Uterus (tissue), 4 donors: ENCODE measurements around the gene AQP3. TPM values are rescaled to one million over a fixed set of nuclear protein-coding genes. Genes with fewer than 3 reads are reported as not detected.
A peak's percentile ranks its signal among the peaks of the same experiment; 100 is the strongest.
"Not testable (repeated sequence)": the region's sequence is repeated elsewhere in the genome, so short reads cannot be mapped to it uniquely, and the experiment has no call there.

Source experiments
- DNase-seq, 2 donors: peaks; one replicate each; pipeline ENCODE4 v3.0.0-alpha.2; 2019 to 2020
- H3K27ac ChIP-seq, 2 donors: fragments of 200-600 bp; sonication (generic); 1 replicate in 1 of 2; 2 replicates in 1 of 2; pipeline ENCODE4 v1.5.1; 2016 to 2018
- H3K27me3 ChIP-seq, 2 donors: fragments of 200-600 bp; sonication (generic); one replicate each; pipeline ENCODE4 v1.5.1; 2018 to 2019; ENCODE audit warnings: control low read depth in 1 of 2
- H3K36me3 ChIP-seq, 2 donors: fragments of 200-600 bp; sonication (generic); one replicate each; pipeline ENCODE4 v1.5.1; 2019; ENCODE audit warnings: control low read depth in 1 of 2
- H3K4me1 ChIP-seq, 2 donors: fragments of 200-600 bp; sonication (generic); one replicate each; pipeline ENCODE4 v1.5.1; 2018 to 2019; ENCODE audit warnings: control low read depth in 1 of 2
- H3K4me3 ChIP-seq, 2 donors: fragments of 200-600 bp; sonication (generic); 1 replicate in 1 of 2; 2 replicates in 1 of 2; pipeline ENCODE4 v1.5.1; 2018 to 2019; ENCODE audit warnings: mild to moderate bottlenecking in 1 of 2
- H3K9me3 ChIP-seq, 2 donors: fragments of 200-600 bp; sonication (generic); one replicate each; pipeline ENCODE4 v1.5.1; 2019; ENCODE audit warnings: control low read depth in 1 of 2
- POLR2A ChIP-seq, 2 donors: fragments of 450-650 bp; IDR thresholded peaks; one replicate each; pipeline ENCODE4 v1.6.1; 2016; ENCODE audit warnings: antibody characterized with exemption in 2 of 2, mild to moderate bottlenecking in 1 of 2, moderate library complexity in 1 of 2
- intact Hi-C: fragments of 100-400 bp; cut with DNase I; formaldehyde crosslinking; loops from one replicate; pipeline ENCODE4 v1.15.1; 2023; ENCODE audit warnings: low total_unique reads
- microRNA-seq: library from miRNA; unstranded; fragments of <30 nt; microRNA quantifications from one replicate; pipeline ENCODE4, GENCODE V29; 2016; ENCODE audit warnings: borderline microRNAs expressed, borderline replicate concordance
- small RNA-seq: library from RNA; depleted of rRNA; stranded (forward); fragments of <200 nt; gene quantifications from one replicate; pipeline ENCODE3, GENCODE V24; 2016
- total RNA-seq, 4 donors: library from RNA; depleted of rRNA in 3 of 4; stranded (reverse); fragments of >200 nt in 3 of 4; gene quantifications; one replicate each; pipeline versions ENCODE4 v1.1.0 to v1.2.4, GENCODE V29; 2014 to 2023
- TF ChIP-seq, protein P1 (sequence below), 4 experiments: fragments of 200-600 bp in 2 of 4; fragments of 450-650 bp in 2 of 4; sonication (generic) in 2 of 4; IDR thresholded peaks; one replicate each; pipeline ENCODE4 v1.5.1; 2016 to 2019; ENCODE audit warnings: antibody characterized with exemption in 4 of 4, mild to moderate bottlenecking in 2 of 4, moderate library complexity in 1 of 4
- donor health status: DM: yes; HTN: yes; CAD: no.

Gene AQP3
- total RNA-seq, 4 donors from 2014 or later = 2.8 to 14.4 (median 5.8) TPM; not detected in 1

DNA sequence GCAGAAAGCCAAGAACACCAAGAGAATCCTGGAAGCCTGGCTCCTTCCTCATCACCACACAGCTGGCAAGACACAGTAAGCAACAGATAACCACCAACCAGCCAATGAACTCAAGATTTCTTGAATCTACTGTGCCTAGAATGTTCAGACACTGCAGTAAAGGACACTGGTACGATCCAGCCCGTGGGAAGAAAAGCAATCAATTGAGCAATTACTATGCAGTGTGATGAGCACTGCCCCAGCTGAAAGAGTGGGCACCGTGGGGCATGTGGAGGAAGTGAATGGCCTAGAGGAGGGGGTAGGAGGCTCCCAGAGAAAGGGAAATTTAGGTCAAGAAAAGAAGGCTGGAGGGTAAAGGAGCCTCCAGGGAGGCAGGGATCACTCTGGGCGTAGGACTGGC is 49.6 kb downstream of the AQP3 start:
- H3K27me3 ChIP-seq, H3K9me3 ChIP-seq, intact Hi-C loops, H3K4me3 ChIP-seq, H3K4me1 ChIP-seq, H3K27ac ChIP-seq, H3K36me3 ChIP-seq, DNase-seq: not testable (repeated sequence)

DNA sequence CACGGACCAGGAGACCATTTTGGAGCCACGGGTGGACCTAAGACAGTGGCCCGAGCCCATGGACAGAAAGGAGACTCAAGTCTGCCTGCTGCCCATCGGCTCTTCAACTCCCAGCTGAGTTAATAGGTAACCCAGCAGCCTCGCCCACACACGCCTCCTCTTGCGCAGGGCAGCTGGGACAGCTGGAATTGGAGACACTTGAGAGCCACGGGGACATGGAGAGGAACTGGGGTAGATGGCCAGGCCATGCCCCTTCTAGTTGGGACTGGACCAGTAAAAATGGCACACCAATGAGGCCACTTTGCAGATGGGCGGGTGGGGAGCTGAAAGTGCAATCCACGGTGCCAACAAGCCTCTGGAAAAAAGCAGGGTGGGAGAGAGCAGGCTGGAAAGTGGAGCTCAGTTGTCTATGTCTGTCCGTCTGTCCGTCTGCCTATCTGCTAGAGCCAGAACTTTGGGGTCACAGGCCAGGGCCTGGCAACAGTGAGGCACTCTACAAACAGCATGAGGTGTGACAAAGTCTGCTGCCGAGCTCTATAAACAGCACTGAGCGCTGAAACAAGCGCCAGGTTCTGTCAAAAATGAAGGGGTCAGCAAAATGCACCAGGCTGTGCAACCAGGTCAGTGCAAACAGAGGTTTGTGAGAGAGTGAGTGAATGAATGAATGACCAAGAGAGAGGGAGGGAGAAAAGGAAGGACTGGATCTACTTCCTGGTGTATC is 52.1 kb downstream of the AQP3 start:
- intact Hi-C loops, H3K4me3 ChIP-seq, H3K27ac ChIP-seq, H3K4me1 ChIP-seq, H3K9me3 ChIP-seq, H3K27me3 ChIP-seq, H3K36me3 ChIP-seq, DNase-seq: not testable (repeated sequence)

DNA sequence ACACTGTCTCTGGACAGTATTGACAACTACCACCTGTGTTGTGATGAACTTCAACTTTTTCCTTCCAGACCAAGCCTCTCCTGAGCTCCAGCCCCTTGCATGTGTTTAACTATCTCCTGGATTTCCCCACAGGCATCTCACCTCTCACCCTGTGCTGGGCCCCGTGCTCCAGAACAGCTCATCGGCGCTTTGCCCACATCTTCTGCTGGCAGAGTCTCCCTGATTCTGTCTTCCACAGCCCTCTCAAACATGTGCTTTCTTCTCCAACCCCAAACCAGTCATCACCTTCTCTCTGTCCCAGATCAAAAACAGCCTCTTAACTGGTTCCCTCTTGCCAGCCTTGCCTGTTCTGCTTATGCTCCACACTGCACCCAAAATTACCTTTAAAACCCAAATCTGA is 53.4 kb downstream of the AQP3 start:
- H3K4me1 ChIP-seq, intact Hi-C loops, H3K4me3 ChIP-seq, H3K27me3 ChIP-seq, H3K36me3 ChIP-seq, DNase-seq, H3K9me3 ChIP-seq: not testable (repeated sequence)
- peak overlapping the region; percentile 67 to 76 for H3K27ac ChIP-seq

DNA sequence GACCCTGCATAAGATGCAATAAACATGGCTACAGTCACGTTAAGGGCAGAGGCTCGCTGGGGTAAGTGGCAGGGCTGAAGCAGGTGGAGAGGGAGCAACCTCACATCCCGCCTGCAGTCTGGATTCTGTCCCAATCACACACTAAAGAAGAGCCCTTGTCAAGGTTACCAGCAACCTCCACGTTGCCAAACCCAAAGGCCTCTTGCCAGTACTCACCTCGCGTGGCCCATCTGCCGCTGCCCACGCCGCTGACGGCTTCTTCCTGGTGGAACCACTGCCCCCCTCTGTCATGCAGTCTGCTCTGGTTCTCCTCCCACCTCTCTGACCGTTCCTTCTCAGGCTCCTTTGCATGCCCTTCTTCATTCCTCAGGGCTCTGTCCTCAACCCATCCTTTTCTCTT is 53.8 kb downstream of the AQP3 start:
- no peaks in the 10 kb centered on the region for H3K9me3 ChIP-seq
- DNase-seq = peak; percentile 62 to 63
- intact Hi-C loops = no loop called here
- H3K4me3 ChIP-seq = no peak overlapping the region
- H3K27me3 ChIP-seq = no peaks in the 10 kb centered on the region
- H3K36me3 ChIP-seq = no peaks in the 10 kb centered on the region
- H3K4me1 ChIP-seq = peaks cover 0 to 6% of the 10 kb centered on the region in 2 donors
- peak overlapping the region; percentile 67 to 76 for H3K27ac ChIP-seq
- TF ChIP-seq, protein P1, sequence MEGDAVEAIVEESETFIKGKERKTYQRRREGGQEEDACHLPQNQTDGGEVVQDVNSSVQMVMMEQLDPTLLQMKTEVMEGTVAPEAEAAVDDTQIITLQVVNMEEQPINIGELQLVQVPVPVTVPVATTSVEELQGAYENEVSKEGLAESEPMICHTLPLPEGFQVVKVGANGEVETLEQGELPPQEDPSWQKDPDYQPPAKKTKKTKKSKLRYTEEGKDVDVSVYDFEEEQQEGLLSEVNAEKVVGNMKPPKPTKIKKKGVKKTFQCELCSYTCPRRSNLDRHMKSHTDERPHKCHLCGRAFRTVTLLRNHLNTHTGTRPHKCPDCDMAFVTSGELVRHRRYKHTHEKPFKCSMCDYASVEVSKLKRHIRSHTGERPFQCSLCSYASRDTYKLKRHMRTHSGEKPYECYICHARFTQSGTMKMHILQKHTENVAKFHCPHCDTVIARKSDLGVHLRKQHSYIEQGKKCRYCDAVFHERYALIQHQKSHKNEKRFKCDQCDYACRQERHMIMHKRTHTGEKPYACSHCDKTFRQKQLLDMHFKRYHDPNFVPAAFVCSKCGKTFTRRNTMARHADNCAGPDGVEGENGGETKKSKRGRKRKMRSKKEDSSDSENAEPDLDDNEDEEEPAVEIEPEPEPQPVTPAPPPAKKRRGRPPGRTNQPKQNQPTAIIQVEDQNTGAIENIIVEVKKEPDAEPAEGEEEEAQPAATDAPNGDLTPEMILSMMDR (IDR thresholded peaks at IDR 0.05) = no peak
- no peak for TF ChIP-seq POLR2A (IDR thresholded peaks at IDR 0.05)

DNA sequence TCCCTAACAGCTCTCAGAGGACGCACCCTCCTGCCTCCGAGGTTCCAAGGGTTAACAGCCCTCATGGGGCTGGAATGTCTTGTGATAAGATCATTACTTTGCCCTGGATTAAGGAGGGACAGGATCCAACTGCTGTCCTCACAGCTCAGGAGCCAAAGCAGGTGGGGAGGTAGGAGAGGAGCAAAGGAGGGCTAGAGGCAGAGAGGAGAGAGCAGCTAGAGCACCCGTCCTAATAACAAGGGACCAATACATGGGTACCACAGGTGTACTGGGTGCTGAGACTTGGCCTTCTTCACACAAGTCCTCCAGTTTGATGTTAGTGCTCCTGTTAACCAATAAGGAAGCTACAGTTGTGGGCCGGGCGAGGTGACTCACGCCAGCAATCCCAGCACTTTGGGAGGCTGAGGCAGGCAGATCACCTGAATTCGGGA is 54.8 kb downstream of the AQP3 start:
- H3K36me3 ChIP-seq, H3K4me1 ChIP-seq, DNase-seq, H3K27me3 ChIP-seq, intact Hi-C loops, H3K9me3 ChIP-seq, H3K4me3 ChIP-seq: not testable (repeated sequence)
- peak overlapping the region; percentile 67 to 76 for H3K27ac ChIP-seq

Small RNAs within 50 kb of the gene (microRNA-seq; reads per million reads assigned to microRNA genes)
- not detected for gene MIR6851

Small RNAs within 50 kb of the gene (small RNA-seq; reads per million reads assigned to genes)
- gene AL356218.2 (not detected), gene MIR6851 (not detected)

Other genes with a start within 250 kb of the AQP3 start
- gene SPINK4, start 207.4 kb downstream of the AQP3 start, total RNA-seq = not detected
- gene BAG1, start 182.9 kb downstream of the AQP3 start, total RNA-seq = 100 to 1,000 TPM in 1 of 4 donors, 10 to 100 TPM in 3; 39.7 to 143 (median 59.4) TPM
- 10 to 100 TPM; 53.5 to 91.7 (median 61.7) TPM for gene CHMP5, start 182.5 kb downstream of the AQP3 start, total RNA-seq
- 10 to 100 TPM; 18.5 to 52.9 (median 27.9) TPM for gene NFX1, start 157.1 kb downstream of the AQP3 start, total RNA-seq
- 1 to 10 TPM in 3 of 4 donors, not detected in 1; 1.3 to 4.6 (median 2.1) TPM for gene AQP7, start 45.0 kb downstream of the AQP3 start, total RNA-seq
- gene NOL6, start 26.3 kb upstream of the AQP3 start, total RNA-seq = 10 to 100 TPM in 2 of 4 donors, 1 to 10 TPM in 2; 7.9 to 35.4 (median 15.8) TPM
- under 1 TPM in 1 of 4 donors, not detected in 3; 0.28 TPM for gene ANKRD18B, start 76.7 kb upstream of the AQP3 start, total RNA-seq